Motor neuron (in vitro differentiated cells): ENCODE results near the gene PIK3R6. TPM values are rescaled to one million over a fixed set of nuclear protein-coding genes. Genes with fewer than 3 reads are reported as not detected.

ENCODE experiments used
- ATAC-seq, 8 experiments: fragments of 200-7000 bp; cut with Tn5 transposase; replicated peaks in 6 of 8; 2 replicates each; pipeline ENCODE4 v1.8.0; 2021; ENCODE audit warnings: mild to moderate bottlenecking in 8 of 8, moderate library complexity in 8 of 8
- H3K27ac ChIP-seq, 2 donors: fragments of 250-450 bp; sonication (Bioruptor Pico); 2 replicates each; pipeline ENCODE4 v1.9.0; 2021; ENCODE audit warnings: antibody characterized with exemption in 2 of 2, mild to moderate bottlenecking in 2 of 2, moderate library complexity in 1 of 2
- H3K4me1 ChIP-seq, 2 donors: fragments of 250-450 bp; sonication (Bioruptor Pico); replicated peaks in 1 of 2; 2 replicates each; pipeline ENCODE4 v1.6.1; 2021; ENCODE audit warnings: antibody characterized with exemption in 2 of 2, mild to moderate bottlenecking in 2 of 2, moderate library complexity in 1 of 2
- H3K4me3 ChIP-seq, 5 donors: fragments of 250-450 bp; sonication (Bioruptor Pico); 2 replicates each; pipeline ENCODE4 v1.9.0; 2021; ENCODE audit warnings: antibody characterized with exemption in 5 of 5, mild to moderate bottlenecking in 5 of 5, moderate library complexity in 4 of 5
- WGBS, 10 experiments: fragments of 450-650 bp; shearing (Covaris generic); methylation state at CpG; one replicate each; pipeline ENCODE4 v1.0.0; 2022; 5-methylcytosine and 5-hydroxymethylcytosine counted together
- in situ Hi-C, 9 experiments: fragments of 400-800 bp; cut with MboI; loops; one replicate each; pipeline ENCODE4 v1.15.0; 2021; ENCODE audit warnings: low sequenced_read_pairs in 9 of 9, low pct_unique_long_range_greater_than_20kb in 2 of 9; ENCODE audit not compliant: unreplicated experiment in 9 of 9
- total RNA-seq, 8 experiments: library from RNA; unstranded; fragments of 300-600 nt; gene quantifications; 2 replicates each; pipeline versions ENCODE4 v1.2.3 to v1.2.4, GENCODE V29; 2022

Gene PIK3R6
- total RNA-seq, 8 experiments from 2014 or later: 0.04 to 0.19 (median 0.14) TPM; not detected in 5

GRCh38 chr17:8753136-8753975, 114.1 kb downstream of the PIK3R6 start:
- in situ Hi-C loops: loop anchor here in 3 of 9 experiments (25.0 kb wide), 2 partner anchors 216 to 341 kb away; no protein-coding TSS in a partner anchor

More at GRCh38 chr17:8753136-8753975, 114.1 kb downstream of the PIK3R6 start:
- Histone ChIP-seq H3K4me1 (no peaks in the 10 kb centered on the region), H3K27ac (no peak overlapping the region), H3K4me3 (no peak overlapping the region)
- ATAC-seq: no peak
- 17 to 100% (median 75%) methylated on average over 1 to 4 of the region's 12 CpGs; no CpG with 5 or more reads in 4 of the 10 experiments for WGBS, 10 experiments

Other genes starting within 250 kb of the PIK3R6 start
- gene MYH10, start 236.9 kb downstream of the PIK3R6 start, total RNA-seq: 100 to 1,000 TPM in 5 of 8 experiments, 10 to 100 TPM in 3; 67.1 to 263 (median 139) TPM
- gene CCDC42, start 122.8 kb downstream of the PIK3R6 start, total RNA-seq: 1 to 10 TPM in 1 of 8 experiments, under 1 TPM in 5, not detected in 2; 0.16 to 2.0 (median 0.68) TPM
- gene SPDYE4, start 109.1 kb downstream of the PIK3R6 start, total RNA-seq: not detected
- gene MFSD6L, start 68.3 kb downstream of the PIK3R6 start, total RNA-seq: under 1 TPM in 3 of 8 experiments, not detected in 5; 0.08 to 0.14 (median 0.09) TPM
- 1 to 10 TPM in 3 of 8 experiments, under 1 TPM in 5; 0.27 to 1.7 (median 0.86) TPM for gene PIK3R5, start 98.0 kb upstream of the PIK3R6 start, total RNA-seq
- gene NTN1, start 153.8 kb upstream of the PIK3R6 start, total RNA-seq: 100 to 1,000 TPM in 1 of 8 experiments, 10 to 100 TPM in 6, 1 to 10 TPM in 1; 8.0 to 491 (median 16.4) TPM